ENCODE data around the gene IGLL5.

DNA sequence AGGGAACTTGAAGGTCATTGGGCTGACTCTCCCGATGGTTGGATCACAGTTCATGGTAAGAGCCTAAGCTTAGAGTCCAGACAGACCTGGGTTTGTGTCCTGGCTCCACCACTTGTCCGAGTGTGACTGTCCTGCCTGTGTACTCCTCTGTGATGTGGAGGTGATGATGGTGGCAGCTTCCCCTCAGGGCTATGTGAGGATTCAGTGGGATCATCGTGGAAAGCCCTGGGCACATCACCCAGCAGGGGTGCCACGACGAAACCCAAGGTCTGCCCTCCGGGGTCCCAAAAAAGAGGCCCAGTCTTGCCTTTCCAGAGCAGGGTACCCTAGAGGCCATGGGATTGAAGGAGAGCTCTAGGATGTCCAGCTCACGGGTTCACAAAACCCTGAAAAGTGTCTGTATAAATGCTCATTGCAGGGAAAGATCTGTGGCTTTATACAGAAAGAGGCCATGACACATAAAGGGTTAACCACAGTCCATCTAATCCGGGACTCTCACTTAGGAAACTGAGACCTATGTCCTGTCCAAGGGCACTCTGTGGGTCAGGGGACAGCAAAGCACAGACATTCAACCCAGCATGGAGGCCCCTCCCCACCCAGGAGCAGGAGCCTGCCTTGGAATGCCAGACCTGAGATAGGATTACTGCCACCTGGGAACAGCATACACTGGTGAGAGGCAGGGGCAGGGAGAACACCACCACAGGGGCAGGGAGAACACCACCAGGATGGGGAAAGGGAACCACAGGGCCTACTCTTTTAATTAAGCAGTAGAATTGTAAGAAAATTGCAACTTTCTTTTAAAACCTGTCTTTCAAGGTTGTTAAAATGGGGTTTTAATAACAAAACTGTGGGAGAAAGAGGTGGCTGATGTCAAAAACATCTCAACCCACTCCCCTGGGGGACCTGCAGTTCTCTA, 51.3 kb downstream of the IGLL5 start:
- TF ChIP-seq, protein P1, sequence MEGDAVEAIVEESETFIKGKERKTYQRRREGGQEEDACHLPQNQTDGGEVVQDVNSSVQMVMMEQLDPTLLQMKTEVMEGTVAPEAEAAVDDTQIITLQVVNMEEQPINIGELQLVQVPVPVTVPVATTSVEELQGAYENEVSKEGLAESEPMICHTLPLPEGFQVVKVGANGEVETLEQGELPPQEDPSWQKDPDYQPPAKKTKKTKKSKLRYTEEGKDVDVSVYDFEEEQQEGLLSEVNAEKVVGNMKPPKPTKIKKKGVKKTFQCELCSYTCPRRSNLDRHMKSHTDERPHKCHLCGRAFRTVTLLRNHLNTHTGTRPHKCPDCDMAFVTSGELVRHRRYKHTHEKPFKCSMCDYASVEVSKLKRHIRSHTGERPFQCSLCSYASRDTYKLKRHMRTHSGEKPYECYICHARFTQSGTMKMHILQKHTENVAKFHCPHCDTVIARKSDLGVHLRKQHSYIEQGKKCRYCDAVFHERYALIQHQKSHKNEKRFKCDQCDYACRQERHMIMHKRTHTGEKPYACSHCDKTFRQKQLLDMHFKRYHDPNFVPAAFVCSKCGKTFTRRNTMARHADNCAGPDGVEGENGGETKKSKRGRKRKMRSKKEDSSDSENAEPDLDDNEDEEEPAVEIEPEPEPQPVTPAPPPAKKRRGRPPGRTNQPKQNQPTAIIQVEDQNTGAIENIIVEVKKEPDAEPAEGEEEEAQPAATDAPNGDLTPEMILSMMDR (conservative IDR thresholded peaks at IDR 0.05; ENCODE audit: low read depth, low read length), result no peak
- no peak for TF ChIP-seq EZH2 (IDR thresholded peaks at IDR 0.05; ENCODE audit: low read length, unreplicated experiment)
- TF ChIP-seq EZH2phosphoT487 (IDR thresholded peaks at IDR 0.05; ENCODE audit: borderline replicate concordance, low read length), result no peak

Measured in PC-3 (cell line).